Measurements from ENCODE around the gene SIK2. TPM values are rescaled to one million over a fixed set of nuclear protein-coding genes. Genes with fewer than 3 reads are reported as not detected.

The SIK2 gene
- total RNA-seq, 2 donors from 2014 or later: 9.4 to 9.9 TPM

GRCh38 chr11:111659201-111660115, 57.2 kb downstream of the SIK2 start:
- peaks cover 0 to 4% of the 10 kb centered on the region in 2 donors for H3K36me3 Mint-ChIP-seq (ENCODE audit: insufficient read depth in 2 of 2)
- no peaks in the 10 kb centered on the region for H3K27me3 Mint-ChIP-seq (ENCODE audit: low read depth)
- H3K27ac Mint-ChIP-seq: no peak overlapping the region
- no peaks in the 10 kb centered on the region for H3K9me3 Mint-ChIP-seq
- no peak overlapping the region for H3K4me3 Mint-ChIP-seq
- H3K4me1 Mint-ChIP-seq (ENCODE audit: low read depth): peaks cover 4% of the 10 kb centered on the region
- no peak for DNase-seq
- no peak for ATAC-seq (replicated peaks in 1 of 2)

- ATAC-seq (replicated peaks in 1 of 2) (no peak), DNase-seq (no peak)
- H3K4me1 Mint-ChIP-seq (ENCODE audit: low read depth): no peaks in the 10 kb centered on the region
- H3K36me3 Mint-ChIP-seq (ENCODE audit: insufficient read depth in 2 of 2): peaks cover 0 to 4% of the 10 kb centered on the region in 2 donors
- no peak overlapping the region for H3K27ac Mint-ChIP-seq
- no peaks in the 10 kb centered on the region for H3K9me3 Mint-ChIP-seq
- H3K27me3 Mint-ChIP-seq (ENCODE audit: low read depth): no peaks in the 10 kb centered on the region
- H3K4me3 Mint-ChIP-seq: no peak overlapping the region
These were observed 58.6 kb downstream of the SIK2 start for GRCh38 chr11:111660822-111661221.

DNA sequence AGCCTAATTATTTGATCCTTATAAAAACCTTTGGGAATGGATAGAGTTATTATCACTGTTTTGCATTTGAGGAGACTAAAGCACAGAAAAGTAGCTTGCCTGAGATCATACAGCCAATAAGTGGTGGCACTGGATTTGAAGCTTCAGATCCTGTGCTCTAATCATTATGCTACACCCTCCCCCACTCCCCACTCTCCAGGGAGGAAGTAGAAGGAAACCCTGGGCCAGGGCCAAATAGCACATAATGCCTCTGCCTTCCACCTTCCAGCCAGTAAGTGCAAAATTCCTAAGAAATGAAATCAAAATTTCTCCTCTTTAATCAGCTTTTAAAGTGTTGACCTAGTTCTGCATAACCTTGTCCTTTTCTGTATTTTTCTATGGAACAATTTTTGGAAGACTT, 61.6 kb downstream of the SIK2 start:
- no peak overlapping the region for H3K4me3 Mint-ChIP-seq
- no peak for DNase-seq
- no peaks in the 10 kb centered on the region for H3K27me3 Mint-ChIP-seq (ENCODE audit: low read depth)
- H3K9me3 Mint-ChIP-seq: no peaks in the 10 kb centered on the region
- H3K27ac Mint-ChIP-seq: no peak overlapping the region
- peaks cover 0 to 4% of the 10 kb centered on the region in 2 donors for H3K36me3 Mint-ChIP-seq (ENCODE audit: insufficient read depth in 2 of 2)
- no peaks in the 10 kb centered on the region for H3K4me1 Mint-ChIP-seq (ENCODE audit: low read depth)
- ATAC-seq (replicated peaks in 1 of 2): no peak

DNA sequence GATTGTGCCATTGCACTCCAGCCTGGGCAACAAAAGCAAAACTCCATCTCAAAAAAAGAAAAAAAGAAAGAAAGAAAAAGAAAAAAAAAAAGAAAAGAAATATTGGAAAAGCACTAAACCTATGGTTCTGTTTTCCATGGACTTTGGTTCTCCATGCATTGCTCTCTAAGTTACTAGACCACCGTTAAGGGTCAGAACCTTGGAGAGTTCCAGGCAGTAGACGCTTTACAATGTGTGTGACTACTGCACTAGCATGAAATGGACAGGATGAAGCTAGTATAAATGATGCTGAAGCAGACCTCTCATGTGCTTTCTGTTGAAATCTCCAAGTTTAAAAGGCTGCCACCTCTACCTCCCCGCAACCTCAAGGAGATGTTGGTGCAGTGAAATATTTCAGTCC, 63.5 kb downstream of the SIK2 start:
- H3K4me1 Mint-ChIP-seq (ENCODE audit: low read depth): no peaks in the 10 kb centered on the region
- no peak for DNase-seq

DNA sequence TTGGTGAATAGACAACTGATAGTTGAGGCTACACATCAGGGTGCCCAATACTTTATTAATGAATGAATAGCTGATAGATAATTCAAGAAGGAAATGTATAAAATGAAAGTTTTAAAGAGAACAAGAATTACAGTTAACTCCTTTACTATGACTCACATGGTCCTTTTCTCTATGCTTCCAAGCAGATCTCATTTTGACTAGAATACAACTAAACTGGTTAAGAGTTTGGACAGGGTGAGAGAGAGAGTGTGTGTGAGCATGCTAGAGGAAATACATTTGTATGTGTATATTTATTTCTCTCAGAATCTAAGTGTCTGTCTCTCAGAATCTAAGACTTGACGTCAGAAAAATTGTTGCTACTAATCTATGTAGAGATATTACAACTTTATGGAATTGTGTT, 66.7 kb downstream of the SIK2 start:
- Mint-ChIP-seq H3K27me3 (ENCODE audit: low read depth) (no peaks in the 10 kb centered on the region), H3K4me1 (ENCODE audit: low read depth) (peaks cover 9% of the 10 kb centered on the region), H3K9me3 (no peaks in the 10 kb centered on the region), H3K36me3 (ENCODE audit: insufficient read depth in 2 of 2) (peaks cover 0 to 3% of the 10 kb centered on the region in 2 donors), H3K27ac (no peak overlapping the region), H3K4me3 (no peak overlapping the region)
- peak in 1 of 2 donors; percentile 50 for ATAC-seq (replicated peaks in 1 of 2)
- DNase-seq: no peak

More for the DNA sequence above, 63.5 kb downstream of the SIK2 start:
- no peaks in the 10 kb centered on the region for H3K9me3 Mint-ChIP-seq
- no peak overlapping the region for H3K4me3 Mint-ChIP-seq
- H3K36me3 Mint-ChIP-seq (ENCODE audit: insufficient read depth in 2 of 2): peaks cover 0 to 4% of the 10 kb centered on the region in 2 donors
- ATAC-seq (replicated peaks in 1 of 2): no peak
- no peaks in the 10 kb centered on the region for H3K27me3 Mint-ChIP-seq (ENCODE audit: low read depth)
- H3K27ac Mint-ChIP-seq: no peak overlapping the region

GRCh38 chr11:111671383-111671782, 69.1 kb downstream of the SIK2 start:
- DNase-seq (no peak), ATAC-seq (replicated peaks in 1 of 2) (no peak)
- H3K4me3 Mint-ChIP-seq: no peak overlapping the region
- no peaks in the 10 kb centered on the region for H3K9me3 Mint-ChIP-seq
- no peaks in the 10 kb centered on the region for H3K27me3 Mint-ChIP-seq (ENCODE audit: low read depth)
- no peak overlapping the region for H3K27ac Mint-ChIP-seq
- peaks cover 0 to 3% of the 10 kb centered on the region in 2 donors for H3K36me3 Mint-ChIP-seq (ENCODE audit: insufficient read depth in 2 of 2)
- H3K4me1 Mint-ChIP-seq (ENCODE audit: low read depth): peaks cover 9% of the 10 kb centered on the region

DNA sequence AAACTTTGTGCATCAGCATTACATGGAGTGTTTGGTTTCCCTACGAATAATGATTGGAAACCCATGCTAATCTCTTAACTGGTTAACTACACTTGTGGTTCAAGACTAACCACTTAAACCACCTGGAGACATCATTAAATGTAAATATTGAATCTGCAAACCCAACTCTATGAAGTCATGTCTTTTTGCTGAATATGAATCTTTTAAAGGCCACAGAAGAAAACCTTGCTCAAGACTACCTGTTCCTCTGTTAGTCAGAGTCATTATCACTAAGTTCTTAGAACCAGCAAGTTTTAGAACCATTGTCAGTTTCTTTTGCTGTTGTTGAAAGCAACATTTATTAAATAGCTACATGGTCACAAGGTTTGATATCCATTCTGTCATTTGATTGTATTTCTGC, 70.7 kb downstream of the SIK2 start:
- no peak overlapping the region for H3K4me3 Mint-ChIP-seq
- H3K4me1 Mint-ChIP-seq (ENCODE audit: low read depth): peaks cover 9% of the 10 kb centered on the region
- DNase-seq (no peak), ATAC-seq (replicated peaks in 1 of 2) (peak; percentile 77 to 85)
- H3K9me3 Mint-ChIP-seq: no peaks in the 10 kb centered on the region
- no peaks in the 10 kb centered on the region for H3K27me3 Mint-ChIP-seq (ENCODE audit: low read depth)
- H3K27ac Mint-ChIP-seq: no peak overlapping the region
- peaks cover 0 to 3% of the 10 kb centered on the region in 2 donors for H3K36me3 Mint-ChIP-seq (ENCODE audit: insufficient read depth in 2 of 2)

DNA sequence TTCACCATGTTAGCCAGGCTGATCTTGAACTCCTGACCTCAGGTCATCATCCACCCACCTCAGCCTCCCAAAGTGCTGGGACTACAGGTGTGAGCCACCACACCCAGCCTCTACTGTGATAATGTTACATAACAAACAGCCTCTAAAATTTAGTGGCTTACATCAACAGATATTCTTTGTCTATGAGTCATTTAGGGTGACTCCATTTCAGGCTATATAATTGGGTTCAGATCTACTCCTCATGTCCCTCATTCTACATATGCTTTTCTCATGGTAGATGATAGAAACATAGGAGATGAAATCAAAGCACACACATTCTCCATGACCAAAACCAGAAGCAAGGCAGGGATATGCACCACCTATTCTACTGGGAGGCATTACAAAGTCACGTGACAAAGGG, 72.7 kb downstream of the SIK2 start:
- Mint-ChIP-seq H3K4me3 (no peak overlapping the region), H3K27me3 (ENCODE audit: low read depth) (no peaks in the 10 kb centered on the region), H3K9me3 (no peaks in the 10 kb centered on the region), H3K4me1 (ENCODE audit: low read depth) (peaks cover 9% of the 10 kb centered on the region), H3K36me3 (ENCODE audit: insufficient read depth in 2 of 2) (peaks cover 0 to 3% of the 10 kb centered on the region in 2 donors), H3K27ac (no peak overlapping the region)
- DNase-seq (no peak), ATAC-seq (replicated peaks in 1 of 2) (no peak)

DNA sequence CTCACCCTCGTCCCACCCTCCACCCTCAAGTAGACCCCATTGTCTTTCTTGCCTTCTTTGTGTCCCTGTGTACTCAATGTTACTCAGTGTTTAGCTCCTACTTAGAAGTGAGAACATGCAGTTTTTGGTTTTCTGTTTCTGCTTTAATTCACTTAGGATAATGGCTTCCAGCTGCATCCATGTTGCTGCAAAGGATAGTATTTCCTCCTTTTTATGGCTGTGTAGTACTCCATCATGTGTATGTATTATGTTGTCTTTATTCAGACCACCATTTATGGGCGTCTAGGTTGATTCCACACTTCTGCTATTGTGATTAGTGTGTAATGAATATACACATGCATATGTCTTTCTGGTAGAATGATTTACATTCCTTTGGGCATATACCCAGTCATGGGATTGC, 73.6 kb downstream of the SIK2 start:
- Mint-ChIP-seq H3K27ac (no peak overlapping the region), H3K9me3 (no peaks in the 10 kb centered on the region), H3K27me3 (ENCODE audit: low read depth) (no peaks in the 10 kb centered on the region), H3K4me3 (no peak overlapping the region), H3K36me3 (ENCODE audit: insufficient read depth in 2 of 2) (peaks cover 0 to 3% of the 10 kb centered on the region in 2 donors), H3K4me1 (ENCODE audit: low read depth) (peaks cover 9% of the 10 kb centered on the region)
- ATAC-seq (replicated peaks in 1 of 2) (no peak), DNase-seq (no peak)

DNA sequence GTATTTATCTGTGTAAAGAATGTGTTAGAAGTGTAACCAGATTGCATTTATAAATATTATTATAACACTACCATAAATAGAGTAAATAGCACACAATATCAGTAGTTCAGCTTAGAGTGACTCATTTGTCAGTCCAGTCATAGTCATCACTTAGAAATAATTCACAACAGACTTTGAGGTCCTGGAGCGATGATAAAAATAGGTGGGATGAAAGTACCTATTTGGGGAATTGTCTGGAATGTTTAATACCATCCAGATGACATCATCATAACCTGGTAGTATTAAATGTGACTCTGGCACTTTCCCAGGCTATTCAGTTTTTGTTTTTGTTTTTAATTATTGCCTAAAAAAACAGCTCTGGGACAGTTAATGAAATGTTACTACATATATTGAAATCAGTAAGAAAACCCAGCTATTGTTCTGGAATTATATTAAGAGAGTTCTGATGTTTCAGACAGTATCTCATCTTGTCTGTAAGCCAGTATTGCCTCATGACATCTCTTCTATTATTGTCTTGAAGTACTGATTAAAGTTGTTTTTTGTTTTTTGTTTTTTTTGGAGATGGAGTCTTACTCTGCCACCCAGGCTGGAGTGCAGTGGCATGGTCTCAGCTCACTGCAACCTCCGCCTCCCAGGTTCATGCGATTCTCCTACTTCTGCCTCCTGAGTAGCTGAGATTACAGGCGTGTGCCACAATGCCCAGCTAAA, 74.8 kb downstream of the SIK2 start:
- Mint-ChIP-seq H3K9me3 (no peaks in the 10 kb centered on the region), H3K27me3 (ENCODE audit: low read depth) (no peaks in the 10 kb centered on the region), H3K27ac (no peak overlapping the region), H3K4me3 (no peak overlapping the region), H3K36me3 (ENCODE audit: insufficient read depth in 2 of 2) (no peaks in the 10 kb centered on the region), H3K4me1 (ENCODE audit: low read depth) (peaks cover 9% of the 10 kb centered on the region)
- DNase-seq (no peak), ATAC-seq (replicated peaks in 1 of 2) (no peak)

DNA sequence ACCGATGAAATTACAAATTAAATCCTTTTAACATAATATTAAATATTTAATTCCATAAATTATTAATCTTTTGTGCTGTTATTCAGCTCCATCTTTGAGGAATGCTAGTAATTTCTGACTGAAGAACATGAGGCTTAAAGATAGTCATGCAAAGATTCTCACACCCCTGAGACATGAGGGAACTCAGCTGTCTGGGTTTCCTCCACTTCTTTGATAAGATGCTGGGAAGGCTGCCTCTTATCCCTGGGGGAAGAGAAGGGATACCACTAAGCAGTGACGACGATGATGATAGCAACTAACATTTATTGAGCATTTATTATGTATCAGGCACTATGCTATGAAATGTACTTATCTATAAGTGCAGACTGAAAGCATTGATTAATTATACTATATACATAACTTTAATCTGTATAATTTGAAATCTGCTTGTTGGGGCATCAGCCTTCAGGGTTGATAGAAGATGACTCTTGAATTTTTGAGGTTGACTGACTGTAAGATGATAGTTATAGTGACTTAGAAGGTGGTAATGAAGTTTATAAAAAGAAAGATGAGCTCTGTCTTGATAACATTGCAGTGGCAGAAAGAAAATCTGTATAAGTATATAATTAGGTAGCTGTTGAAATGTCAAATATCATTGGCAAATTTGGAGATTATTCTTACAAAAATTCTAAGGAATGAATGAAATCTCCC, 78.4 kb downstream of the SIK2 start:
- ATAC-seq (replicated peaks in 1 of 2): no peak
- Mint-ChIP-seq H3K27me3 (ENCODE audit: low read depth) (no peaks in the 10 kb centered on the region), H3K36me3 (ENCODE audit: insufficient read depth in 2 of 2) (no peaks in the 10 kb centered on the region), H3K27ac (no peak overlapping the region), H3K9me3 (no peaks in the 10 kb centered on the region), H3K4me3 (no peak overlapping the region), H3K4me1 (ENCODE audit: low read depth) (no peaks in the 10 kb centered on the region)
- no peak for DNase-seq

DNA sequence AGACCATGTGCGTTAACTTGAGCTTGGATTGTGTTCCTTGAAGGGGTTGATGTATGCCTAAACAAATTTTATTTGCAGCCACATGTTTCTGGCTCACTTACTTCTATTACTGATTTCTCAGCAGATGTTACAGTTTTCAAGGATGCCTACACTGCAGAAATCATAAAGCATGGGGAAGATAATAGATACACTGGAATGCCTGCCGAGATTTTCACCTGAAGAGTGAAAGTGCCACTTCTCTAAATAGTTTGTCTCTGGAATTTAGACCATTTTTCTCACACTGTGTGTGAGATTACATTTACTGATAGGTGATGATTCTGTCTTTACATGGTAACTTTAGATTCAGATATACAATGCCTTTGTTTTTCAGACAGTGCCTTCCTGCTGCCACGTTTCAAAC, 81.6 kb downstream of the SIK2 start:
- no peaks in the 10 kb centered on the region for H3K9me3 Mint-ChIP-seq
- ATAC-seq (replicated peaks in 1 of 2): no peak
- H3K27ac Mint-ChIP-seq: no peak overlapping the region

GRCh38 chr11:111684251-111684650, 82.0 kb downstream of the SIK2 start:
- Mint-ChIP-seq H3K36me3 (ENCODE audit: insufficient read depth in 2 of 2) (peaks cover 0 to 2% of the 10 kb centered on the region in 2 donors), H3K4me3 (no peak overlapping the region), H3K27me3 (ENCODE audit: low read depth) (no peaks in the 10 kb centered on the region), H3K27ac (no peak overlapping the region), H3K4me1 (ENCODE audit: low read depth) (no peaks in the 10 kb centered on the region), H3K9me3 (no peaks in the 10 kb centered on the region)
- no peak for DNase-seq
- no peak for ATAC-seq (replicated peaks in 1 of 2)

More for the DNA sequence above, 81.6 kb downstream of the SIK2 start:
- no peak for DNase-seq
- Mint-ChIP-seq H3K36me3 (ENCODE audit: insufficient read depth in 2 of 2) (peaks cover 0 to under 1% of the 10 kb centered on the region in 2 donors), H3K4me1 (ENCODE audit: low read depth) (no peaks in the 10 kb centered on the region), H3K27me3 (ENCODE audit: low read depth) (no peaks in the 10 kb centered on the region), H3K4me3 (no peak overlapping the region)
